SK-N-SH treated with all-trans-retinoic acid at 6 μM for 48 hours (cell line): ENCODE measurements around the gene TNK2.
"Not testable (repeated sequence)": the region's sequence is repeated elsewhere in the genome, so short reads cannot be mapped to it uniquely, and the experiment has no call there.

Source experiments
- ARNTL ChIP-seq: fragments of 450-650 bp; formaldehyde crosslinking; IDR thresholded peaks from 2 replicates; pipeline ENCODE4 v1.5.0; 2020; ENCODE audit warnings: low read depth, mild to moderate bottlenecking, moderate library complexity, borderline replicate concordance
- BACH2 ChIP-seq: fragments of 250-450 bp; sonication (Bioruptor Pico); IDR thresholded peaks from 2 replicates; pipeline ENCODE4 v1.9.0; 2021; ENCODE audit warnings: mild to moderate bottlenecking, borderline replicate concordance
- CREB5 ChIP-seq: fragments of 250-450 bp; sonication (Bioruptor Pico); IDR thresholded peaks from 2 replicates; pipeline ENCODE4 v1.5.1; 2020; ENCODE audit warnings: low read depth, mild to moderate bottlenecking, moderate library complexity
- ESRRG ChIP-seq: fragments of 250-450 bp; sonication (Bioruptor Pico); IDR thresholded peaks from 2 replicates; pipeline ENCODE4 v1.6.1; 2021; ENCODE audit warnings: mild to moderate bottlenecking
- ISL1 ChIP-seq: fragments of 250-450 bp; sonication (Bioruptor Pico); IDR thresholded peaks from 2 replicates; pipeline ENCODE4 v2.1.2; 2022; ENCODE audit warnings: mild to moderate bottlenecking, moderate library complexity
- PATZ1 ChIP-seq: fragments of 250-450 bp; sonication (Bioruptor Pico); IDR thresholded peaks from 2 replicates; pipeline ENCODE4 v1.8.0; 2020; ENCODE audit warnings: mild to moderate bottlenecking, moderate library complexity, borderline replicate concordance
- PPARA ChIP-seq: fragments of 250-450 bp; sonication (Bioruptor Pico); IDR thresholded peaks from 2 replicates; pipeline ENCODE4 v1.5.0; 2020; ENCODE audit warnings: mild to moderate bottlenecking, borderline replicate concordance
- RARB ChIP-seq: fragments of 250-450 bp; sonication (Bioruptor Pico); IDR thresholded peaks from 2 replicates; pipeline ENCODE4 v1.8.0; 2021; ENCODE audit warnings: mild to moderate bottlenecking, moderate library complexity
- ZC3H10 ChIP-seq: fragments of 250-450 bp; sonication (Bioruptor Pico); IDR thresholded peaks from 2 replicates; pipeline ENCODE4 v1.5.1; 2021; ENCODE audit warnings: mild to moderate bottlenecking, moderate library complexity
- ZFP3 ChIP-seq: fragments of 250-450 bp; sonication (Bioruptor Pico); IDR thresholded peaks from 2 replicates; pipeline ENCODE4 v1.5.0; 2020; ENCODE audit warnings: mild to moderate bottlenecking, moderate library complexity
- ZFP30 ChIP-seq: fragments of 450-650 bp; formaldehyde crosslinking; IDR thresholded peaks from 2 replicates; pipeline ENCODE4 v1.5.0; 2022; ENCODE audit warnings: mild to moderate bottlenecking, moderate library complexity
- ZNF70 ChIP-seq: fragments of 450-650 bp; formaldehyde crosslinking; IDR thresholded peaks from 2 replicates; pipeline ENCODE4 v1.5.0; 2020; ENCODE audit warnings: mild to moderate bottlenecking, moderate library complexity

- not testable (repeated sequence) for TF ChIP-seq ZFP30; PATZ1 (CRISPR knock-in tag); BACH2 (CRISPR knock-in tag); ARNTL (CRISPR knock-in tag); ESRRG (CRISPR knock-in tag); ISL1; ZFP3 (CRISPR knock-in tag); RARB (CRISPR knock-in tag); ZNF70; PPARA (CRISPR knock-in tag); CREB5 (CRISPR knock-in tag); ZC3H10
Measured at GRCh38 chr3:195955416-195955841, 47.1 kb upstream of the TNK2 start.
